Fibroblast of lung (primary cell): ENCODE data around the gene LCNL1.

ENCODE experiments used
- EZH2 ChIP-seq: IDR thresholded peaks from 2 replicates; pipeline ENCODE4 v1.5.1; 2012; ENCODE audit warnings: low read length, control low read depth, mild to moderate bottlenecking; ENCODE audit errors: missing control alignments
- TF ChIP-seq, protein P1 (sequence below), 2 donors: IDR thresholded peaks in 1 of 2; conservative IDR thresholded peaks in 1 of 2; 1 replicate in 1 of 2; 2 replicates in 1 of 2; pipeline ENCODE4 v1.5.1; 2011 to 2012; ENCODE audit warnings: low read length in 2 of 2, control low read depth in 1 of 2, inconsistent platforms in 1 of 2, low read depth in 1 of 2, mild to moderate bottlenecking in 1 of 2

DNA sequence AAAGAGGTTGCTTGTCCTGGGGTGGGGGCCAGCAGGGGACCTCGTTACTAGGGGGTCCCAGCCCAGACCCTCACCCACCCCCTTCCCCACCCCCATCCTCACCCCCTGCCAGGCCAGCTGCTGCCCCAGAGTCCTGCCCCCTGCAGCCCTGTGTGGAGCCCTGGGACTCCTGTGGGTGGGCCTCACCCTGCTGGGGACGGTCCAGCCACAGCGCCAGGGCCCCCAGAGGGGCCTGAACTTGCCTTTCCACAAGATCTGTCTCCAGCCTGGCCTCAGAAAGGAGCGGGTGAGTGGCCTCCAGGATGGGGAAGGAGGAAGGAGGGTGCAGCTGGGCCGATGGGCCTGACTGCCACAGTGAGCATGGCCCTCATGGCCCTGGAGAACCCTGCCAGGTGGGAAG lies 13.0 kb upstream of the LCNL1 start:
- TF ChIP-seq, protein P1, sequence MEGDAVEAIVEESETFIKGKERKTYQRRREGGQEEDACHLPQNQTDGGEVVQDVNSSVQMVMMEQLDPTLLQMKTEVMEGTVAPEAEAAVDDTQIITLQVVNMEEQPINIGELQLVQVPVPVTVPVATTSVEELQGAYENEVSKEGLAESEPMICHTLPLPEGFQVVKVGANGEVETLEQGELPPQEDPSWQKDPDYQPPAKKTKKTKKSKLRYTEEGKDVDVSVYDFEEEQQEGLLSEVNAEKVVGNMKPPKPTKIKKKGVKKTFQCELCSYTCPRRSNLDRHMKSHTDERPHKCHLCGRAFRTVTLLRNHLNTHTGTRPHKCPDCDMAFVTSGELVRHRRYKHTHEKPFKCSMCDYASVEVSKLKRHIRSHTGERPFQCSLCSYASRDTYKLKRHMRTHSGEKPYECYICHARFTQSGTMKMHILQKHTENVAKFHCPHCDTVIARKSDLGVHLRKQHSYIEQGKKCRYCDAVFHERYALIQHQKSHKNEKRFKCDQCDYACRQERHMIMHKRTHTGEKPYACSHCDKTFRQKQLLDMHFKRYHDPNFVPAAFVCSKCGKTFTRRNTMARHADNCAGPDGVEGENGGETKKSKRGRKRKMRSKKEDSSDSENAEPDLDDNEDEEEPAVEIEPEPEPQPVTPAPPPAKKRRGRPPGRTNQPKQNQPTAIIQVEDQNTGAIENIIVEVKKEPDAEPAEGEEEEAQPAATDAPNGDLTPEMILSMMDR (conservative IDR thresholded peaks at IDR 0.05 in 1 of 2, IDR thresholded peaks at IDR 0.05 in 1 of 2; ENCODE audit: low read depth in 1 of 2, low read length in 2 of 2), result no peak
- TF ChIP-seq EZH2, result no peak
